Mucosa of rectum (tissue), 2 donors: ENCODE measurements around the gene CCDC87.

Experiments used
- H3K27ac ChIP-seq, 2 donors: one replicate each; pipeline ENCODE4 v1.7.0; 2013; ENCODE audit warnings: inconsistent platforms in 2 of 2, low read depth in 2 of 2, low read length in 2 of 2
- H3K27me3 ChIP-seq, 2 donors: one replicate each; pipeline ENCODE4 v1.7.0; 2013; ENCODE audit warnings: low read length in 2 of 2; ENCODE audit not compliant: control insufficient read depth in 2 of 2, insufficient read depth in 2 of 2
- H3K36me3 ChIP-seq, 2 donors: one replicate each; pipeline ENCODE4 v1.7.0; 2013; ENCODE audit warnings: low read length in 2 of 2; ENCODE audit not compliant: control insufficient read depth in 2 of 2, insufficient read depth in 2 of 2
- H3K4me1 ChIP-seq, 2 donors: one replicate each; pipeline ENCODE4 v1.7.0; 2013; ENCODE audit warnings: low read length in 2 of 2, mild to moderate bottlenecking in 1 of 2; ENCODE audit not compliant: control insufficient read depth in 2 of 2, insufficient read depth in 2 of 2
- H3K4me3 ChIP-seq, 2 donors: one replicate each; pipeline ENCODE4 v1.7.0; 2013; ENCODE audit warnings: low read length in 2 of 2
- H3K9ac ChIP-seq, 2 donors: one replicate each; pipeline ENCODE4 v1.7.0; 2013; ENCODE audit warnings: low read length in 2 of 2, low read depth in 1 of 2, mild to moderate bottlenecking in 1 of 2
- H3K9me3 ChIP-seq, 2 donors: one replicate each; pipeline ENCODE4 v1.7.0; 2013; ENCODE audit warnings: low read length in 2 of 2; ENCODE audit not compliant: control insufficient read depth in 2 of 2
- donor health status: healthy.
- donor health status: Normal muscosa, but diverticular disease.

The CCDC87 gene

DNA sequence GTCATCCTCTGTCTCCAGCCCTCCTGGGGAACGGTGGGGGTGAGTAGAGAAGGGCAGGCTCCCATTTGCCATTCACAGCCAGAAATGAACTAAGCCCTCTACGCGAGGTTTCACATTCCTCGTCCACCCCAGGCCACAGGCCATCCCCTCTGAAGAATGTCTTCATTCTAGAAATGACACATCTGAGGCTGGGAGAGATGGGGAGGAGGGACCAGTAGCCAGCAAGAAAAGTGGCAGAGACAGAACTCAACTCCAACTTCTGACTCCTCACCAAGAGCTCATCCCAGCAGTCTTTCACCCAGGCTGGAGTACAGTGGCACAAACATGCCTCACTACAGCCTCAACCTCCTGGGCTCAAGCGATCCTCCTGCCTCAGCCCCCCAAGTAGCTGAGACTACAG is 27.9 kb downstream of the CCDC87 start:
- no peaks in the 10 kb centered on the region for H3K9me3 ChIP-seq
- H3K36me3 ChIP-seq = no peaks in the 10 kb centered on the region
- no peak overlapping the region for H3K27ac ChIP-seq
- no peak overlapping the region for H3K9ac ChIP-seq
- no peaks in the 10 kb centered on the region for H3K27me3 ChIP-seq
- peaks cover 4% of the 10 kb centered on the region in 2 donors for H3K4me1 ChIP-seq
- H3K4me3 ChIP-seq = no peak overlapping the region

GRCh38 chr11:66564538-66564937 is 28.3 kb downstream of the CCDC87 start:
- peaks cover 4% of the 10 kb centered on the region in 2 donors for H3K4me1 ChIP-seq
- no peak overlapping the region for H3K9ac ChIP-seq
- no peaks in the 10 kb centered on the region for H3K27me3 ChIP-seq
- no peaks in the 10 kb centered on the region for H3K36me3 ChIP-seq
- no peak overlapping the region for H3K27ac ChIP-seq
- H3K4me3 ChIP-seq = no peak overlapping the region
- no peaks in the 10 kb centered on the region for H3K9me3 ChIP-seq

- H3K9me3 ChIP-seq = no peaks in the 10 kb centered on the region
- H3K36me3 ChIP-seq = no peaks in the 10 kb centered on the region
- no peak overlapping the region for H3K9ac ChIP-seq
- no peaks in the 10 kb centered on the region for H3K27me3 ChIP-seq
- peaks cover 4 to 6% of the 10 kb centered on the region in 2 donors for H3K4me1 ChIP-seq
- no peak overlapping the region for H3K27ac ChIP-seq
- H3K4me3 ChIP-seq = no peak overlapping the region
Measured at GRCh38 chr11:66563832-66564231, 29.0 kb downstream of the CCDC87 start.

DNA sequence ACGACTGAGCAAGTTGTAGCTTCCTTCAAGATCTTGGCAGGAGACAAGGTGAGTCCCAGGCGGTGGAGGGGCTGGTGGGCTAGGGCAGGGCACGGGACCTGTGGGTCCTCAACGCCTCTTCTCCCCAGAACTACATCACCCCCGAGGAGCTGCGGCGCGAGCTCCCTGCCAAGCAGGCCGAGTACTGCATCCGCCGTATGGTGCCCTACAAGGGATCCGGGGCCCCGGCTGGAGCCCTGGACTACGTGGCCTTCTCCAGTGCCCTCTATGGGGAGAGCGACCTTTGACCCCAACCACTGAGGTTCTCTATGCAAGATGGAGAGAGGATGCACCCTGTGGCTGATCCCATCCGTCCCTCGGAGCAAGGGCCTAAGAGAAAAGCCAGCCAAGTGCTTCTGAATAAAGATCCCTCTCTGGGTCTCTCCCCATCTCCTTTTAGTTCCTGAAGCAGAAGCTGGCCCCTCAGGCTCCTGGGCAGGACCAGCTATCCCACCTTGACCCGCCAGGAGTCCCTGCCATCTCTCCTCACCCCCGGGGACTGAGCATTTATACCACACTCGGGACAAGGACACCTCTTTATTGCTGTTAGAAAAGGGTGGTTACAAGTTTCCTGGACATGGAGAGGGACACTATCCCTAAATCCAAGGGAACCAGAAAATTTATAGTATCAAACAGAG is 29.8 kb downstream of the CCDC87 start:
- Histone ChIP-seq H3K27me3 (peaks cover under 1% of the 10 kb centered on the region in 2 donors), H3K4me3 (no peak overlapping the region), H3K27ac (no peak overlapping the region), H3K9me3 (no peaks in the 10 kb centered on the region), H3K4me1 (peaks cover 0 to 6% of the 10 kb centered on the region in 2 donors), H3K9ac (no peak overlapping the region), H3K36me3 (no peaks in the 10 kb centered on the region)

GRCh38 chr11:66562275-66562674 is 30.6 kb downstream of the CCDC87 start:
- H3K36me3 ChIP-seq = no peaks in the 10 kb centered on the region
- H3K4me3 ChIP-seq = no peak overlapping the region

DNA sequence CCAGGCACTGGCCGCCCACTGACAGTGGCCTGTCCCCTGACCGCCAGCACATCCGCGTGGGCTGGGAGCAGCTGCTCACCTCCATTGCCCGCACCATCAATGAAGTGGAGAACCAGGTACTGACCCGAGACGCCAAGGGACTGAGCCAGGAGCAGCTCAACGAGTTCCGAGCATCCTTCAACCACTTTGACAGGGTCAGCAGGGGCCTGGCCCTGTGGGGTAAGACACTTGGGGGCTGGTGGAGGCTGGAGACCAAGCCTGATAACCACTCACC is 31.0 kb downstream of the CCDC87 start:
- Histone ChIP-seq H3K27me3 (peaks cover 2 to 5% of the 10 kb centered on the region in 2 donors), H3K27ac (no peak overlapping the region), H3K9ac (no peak overlapping the region), H3K9me3 (no peaks in the 10 kb centered on the region), H3K4me3 (no peak overlapping the region), H3K36me3 (no peaks in the 10 kb centered on the region), H3K4me1 (peaks cover 0 to 2% of the 10 kb centered on the region in 2 donors)

More at GRCh38 chr11:66562275-66562674, 30.6 kb downstream of the CCDC87 start:
- no peaks in the 10 kb centered on the region for H3K9me3 ChIP-seq
- H3K27ac ChIP-seq = no peak overlapping the region
- peaks cover 0 to 2% of the 10 kb centered on the region in 2 donors for H3K4me1 ChIP-seq
- H3K27me3 ChIP-seq = peaks cover 2 to 5% of the 10 kb centered on the region in 2 donors
- no peak overlapping the region for H3K9ac ChIP-seq

GRCh38 chr11:66561178-66561974 is 31.5 kb downstream of the CCDC87 start:
- Histone ChIP-seq H3K4me3 (no peak overlapping the region), H3K9me3 (no peaks in the 10 kb centered on the region), H3K27me3 (peaks cover 2 to 5% of the 10 kb centered on the region in 2 donors), H3K4me1 (peaks cover 0 to 2% of the 10 kb centered on the region in 2 donors), H3K9ac (no peak overlapping the region), H3K27ac (no peak overlapping the region), H3K36me3 (no peaks in the 10 kb centered on the region)

DNA sequence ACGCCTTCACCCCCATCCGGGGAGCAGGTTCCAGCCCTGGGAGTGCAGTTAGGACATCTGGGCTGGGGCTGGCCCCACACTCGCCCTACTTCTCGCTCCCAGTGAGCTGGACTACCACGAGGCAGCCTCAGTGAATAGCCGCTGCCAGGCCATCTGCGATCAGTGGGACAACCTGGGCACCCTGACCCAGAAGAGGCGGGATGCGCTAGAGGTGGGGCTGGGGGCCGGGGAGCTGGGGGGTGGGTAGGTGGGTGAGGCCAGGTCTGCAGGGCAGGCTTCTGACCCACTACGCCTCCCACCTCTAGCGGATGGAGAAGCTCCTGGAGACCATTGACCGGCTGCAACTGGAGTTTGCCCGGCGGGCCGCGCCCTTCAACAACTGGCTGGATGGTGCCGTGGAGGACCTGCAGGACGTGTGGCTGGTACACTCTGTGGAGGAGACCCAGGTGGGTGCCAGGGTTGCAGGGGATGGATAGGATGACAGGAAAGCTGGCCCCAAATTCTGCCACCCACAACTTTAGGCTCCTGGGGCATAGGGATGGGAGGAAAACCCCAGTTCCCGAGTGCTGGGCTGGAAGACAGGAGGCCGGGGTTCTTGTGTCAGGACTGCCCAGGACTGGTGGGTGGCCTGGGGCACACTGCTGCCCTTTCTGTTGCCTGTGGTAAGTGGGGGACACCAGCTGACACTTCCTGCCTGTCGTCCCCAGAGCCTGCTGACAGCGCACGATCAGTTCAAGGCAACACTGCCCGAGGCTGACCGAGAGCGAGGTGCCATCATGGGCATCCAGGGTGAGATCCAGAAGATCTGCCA is 32.8 kb downstream of the CCDC87 start:
- Histone ChIP-seq H3K27me3 (peaks cover 2 to 5% of the 10 kb centered on the region in 2 donors), H3K36me3 (no peaks in the 10 kb centered on the region), H3K4me3 (no peak overlapping the region), H3K4me1 (peaks cover 0 to 2% of the 10 kb centered on the region in 2 donors), H3K9me3 (no peaks in the 10 kb centered on the region), H3K9ac (no peak overlapping the region), H3K27ac (no peak overlapping the region)

DNA sequence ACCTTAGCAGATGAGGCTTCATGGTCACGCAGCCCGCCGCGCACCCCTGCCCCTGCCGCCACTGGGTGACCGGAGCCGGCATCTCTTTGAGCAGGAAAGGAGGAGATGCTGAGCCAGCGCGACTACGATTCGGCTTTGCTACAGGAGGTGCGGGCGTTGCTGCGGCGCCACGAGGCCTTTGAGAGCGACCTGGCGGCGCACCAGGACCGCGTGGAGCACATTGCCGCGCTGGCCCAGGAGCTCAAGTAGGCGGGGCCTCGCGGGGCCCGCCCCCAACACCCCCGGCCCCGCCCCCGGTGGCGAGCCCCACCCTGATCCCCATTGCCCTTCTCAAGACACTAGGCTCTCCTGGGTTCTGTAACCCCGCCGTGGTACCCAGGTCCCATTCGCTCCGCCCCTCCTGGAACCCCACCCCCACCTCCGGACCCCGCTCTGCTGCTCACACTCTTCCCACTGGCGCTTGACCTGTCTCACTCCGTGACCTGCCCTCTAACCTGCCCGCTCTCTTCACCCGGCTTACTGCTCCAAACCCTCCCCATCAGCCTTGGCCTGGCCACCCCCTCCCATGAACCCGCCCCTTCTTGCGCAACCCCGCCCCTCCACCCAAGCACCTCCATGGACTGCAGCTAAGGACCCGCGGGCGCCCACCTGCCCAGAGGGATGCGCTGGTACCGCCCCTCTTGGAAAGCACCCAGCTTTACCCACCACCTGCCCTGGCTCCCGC is 33.6 kb downstream of the CCDC87 start:
- no peak overlapping the region for H3K4me3 ChIP-seq
- no peaks in the 10 kb centered on the region for H3K9me3 ChIP-seq
- H3K36me3 ChIP-seq = no peaks in the 10 kb centered on the region
- peaks cover 2 to 5% of the 10 kb centered on the region in 2 donors for H3K27me3 ChIP-seq
- H3K9ac ChIP-seq = no peak overlapping the region
- no peak overlapping the region for H3K27ac ChIP-seq
- H3K4me1 ChIP-seq = peaks cover 0 to 2% of the 10 kb centered on the region in 2 donors
